Retinal pigment epithelial cell (primary cell): ENCODE data around the gene DCBLD1.

Source experiments
- DNase-seq: peaks from one replicate; pipeline ENCODE4 v3.0.0-alpha.2; 2010; ENCODE audit warnings: low read depth
- H3K4me3 ChIP-seq: 2 replicates; pipeline ENCODE4 v1.5.1; 2011; ENCODE audit warnings: mild to moderate bottlenecking, low read length, control low read depth, moderate library complexity
- CTCF ChIP-seq: conservative IDR thresholded peaks from 2 replicates; pipeline ENCODE4 v1.5.1; 2011; ENCODE audit warnings: low read depth, low read length, control low read depth, inconsistent platforms

DCBLD1 gene

GRCh38 chr6:117498159-117498558 lies 15.7 kb downstream of the DCBLD1 start:
- no peak for TF ChIP-seq CTCF
- no peak overlapping the region for H3K4me3 ChIP-seq
- DNase-seq: no peak

- DNase-seq: no peak
- TF ChIP-seq CTCF: no peak
- H3K4me3 ChIP-seq: no peak overlapping the region
These were observed 19.2 kb downstream of the DCBLD1 start for GRCh38 chr6:117501722-117502121.

GRCh38 chr6:117502580-117502979 lies 20.1 kb downstream of the DCBLD1 start:
- no peak for DNase-seq
- no peak for TF ChIP-seq CTCF
- H3K4me3 ChIP-seq: no peak overlapping the region

- DNase-seq: no peak
- no peak overlapping the region for H3K4me3 ChIP-seq
- no peak for TF ChIP-seq CTCF
These were observed 20.7 kb downstream of the DCBLD1 start for GRCh38 chr6:117503211-117503610.

GRCh38 chr6:117504478-117505144 lies 22.1 kb downstream of the DCBLD1 start:
- no peak overlapping the region for H3K4me3 ChIP-seq
- no peak for DNase-seq

GRCh38 chr6:117505311-117505710 lies 22.8 kb downstream of the DCBLD1 start:
- DNase-seq: no peak
- H3K4me3 ChIP-seq: no peak overlapping the region

More at GRCh38 chr6:117504478-117505144, 22.1 kb downstream of the DCBLD1 start:
- TF ChIP-seq CTCF: no peak

More at GRCh38 chr6:117505311-117505710, 22.8 kb downstream of the DCBLD1 start:
- no peak for TF ChIP-seq CTCF
